ENCODE measurements around the gene LRP6.

GRCh38 chr12:12087693-12088034, 179.2 kb downstream of the LRP6 start:
- TF ChIP-seq POLR2A (IDR thresholded peaks at IDR 0.05): no peak
- no peak for TF ChIP-seq CTCF (IDR thresholded peaks at IDR 0.05)
